NOMO-1 (cell line): ENCODE results near the gene DCLRE1A.
A peak's percentile ranks its signal among the peaks of the same experiment; 100 is the strongest.
"Not testable (repeated sequence)": the region's sequence is repeated elsewhere in the genome, so short reads cannot be mapped to it uniquely, and the experiment has no call there.

Experiments used
- DNase-seq, 2 experiments: peaks; one replicate each; lab custom pipeline; 2025; ENCODE audit not compliant: unreplicated experiment in 2 of 2; lab: John Stamatoyannopoulos, UW

The DCLRE1A gene

DNA sequence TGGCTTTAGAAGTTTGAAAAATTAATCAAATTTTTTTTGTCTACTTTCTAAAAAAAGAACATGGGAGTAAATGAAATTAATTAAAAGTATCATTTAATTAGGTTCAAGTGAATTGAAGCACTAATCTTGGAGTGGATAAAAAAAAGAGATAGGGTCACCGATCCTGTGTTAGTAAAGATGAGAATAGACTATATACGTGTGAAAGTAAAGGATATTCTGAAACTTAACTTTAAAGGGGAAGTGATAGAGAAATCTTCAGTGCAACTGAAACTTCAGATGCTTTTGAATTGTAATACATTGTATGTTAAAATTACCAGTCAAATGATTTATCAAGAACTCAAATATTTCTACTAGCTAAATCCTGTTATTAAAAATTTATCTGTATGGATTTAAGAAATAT, 5.4 kb upstream of the DCLRE1A start:
- DNase-seq, result peak in 1 of 2 experiments; percentile 60

GRCh38 chr10:113858541-113858940, 4.7 kb upstream of the DCLRE1A start:
- no peak for DNase-seq

- DNase-seq, result no peak
Measured at GRCh38 chr10:113857210-113857609, 3.3 kb upstream of the DCLRE1A start.

GRCh38 chr10:113856563-113856962, 2.7 kb upstream of the DCLRE1A start:
- no peak for DNase-seq

DNA sequence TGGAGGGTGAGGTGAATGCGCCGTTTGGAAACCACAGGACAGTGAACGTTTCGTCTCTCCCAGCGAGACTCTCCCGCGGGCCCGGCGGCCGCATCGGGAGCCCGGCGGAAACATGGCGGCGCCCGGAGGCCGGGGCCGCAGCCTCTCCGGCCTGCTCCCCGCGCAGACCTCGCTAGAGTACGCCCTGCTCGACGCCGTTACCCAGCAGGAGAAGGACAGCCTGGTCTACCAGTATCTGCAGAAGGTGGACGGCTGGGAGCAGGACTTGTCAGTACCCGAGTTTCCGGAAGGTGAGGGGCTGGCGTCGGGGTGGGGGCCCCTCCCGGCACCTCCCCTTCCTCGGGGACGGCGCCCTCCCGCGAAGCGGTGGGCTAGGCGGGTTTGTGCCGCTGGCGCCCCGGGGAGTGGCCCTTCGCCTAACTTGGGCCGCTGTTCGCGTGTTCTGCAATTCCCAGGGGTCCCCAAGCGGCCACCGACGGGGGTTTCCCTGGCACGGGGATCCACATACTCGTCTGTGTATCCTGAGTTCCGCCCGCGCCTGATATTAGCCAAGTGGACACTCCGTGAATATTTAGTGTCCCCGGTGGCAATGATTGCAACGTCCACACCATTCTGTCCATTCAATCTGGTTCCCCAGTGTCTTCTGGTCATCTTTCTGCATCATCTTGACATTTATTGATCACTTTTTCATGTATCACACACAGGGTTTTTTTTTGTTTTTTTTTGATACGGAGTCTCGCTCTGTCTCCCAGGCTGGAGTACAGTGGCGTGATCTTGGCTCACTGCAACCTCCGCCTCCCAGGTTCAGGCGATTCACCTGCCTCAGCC, 1.1 kb upstream of the DCLRE1A start:
- peak; percentile 52 to 57 for DNase-seq

- peak in 1 of 2 experiments; percentile 35 for DNase-seq
Measured at GRCh38 chr10:113853578-113854012, 287 bp downstream of the DCLRE1A start.

DNA sequence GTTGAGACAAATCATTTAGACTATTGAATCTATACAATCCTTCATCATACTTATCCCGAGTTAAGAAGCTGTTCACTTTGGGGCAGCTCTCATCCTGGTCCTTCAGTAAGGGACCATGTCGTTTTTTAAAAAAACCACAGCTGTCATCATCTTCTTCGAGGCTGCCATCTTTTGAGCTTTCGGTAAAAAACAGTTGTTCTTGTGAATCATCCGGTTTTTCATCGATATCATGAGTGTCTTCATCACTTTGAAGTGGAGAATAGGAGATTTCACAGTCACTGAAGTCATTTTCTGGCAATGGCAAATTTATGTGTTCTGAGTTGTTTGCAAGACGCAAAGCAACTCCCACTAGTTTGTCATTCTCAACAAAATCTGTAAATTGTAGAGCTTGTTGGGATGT, 3.9 kb downstream of the DCLRE1A start:
- no peak for DNase-seq

GRCh38 chr10:113849140-113849803, 4.6 kb downstream of the DCLRE1A start:
- no peak for DNase-seq

GRCh38 chr10:113846036-113846435, 7.8 kb downstream of the DCLRE1A start:
- DNase-seq, result no peak

DNA sequence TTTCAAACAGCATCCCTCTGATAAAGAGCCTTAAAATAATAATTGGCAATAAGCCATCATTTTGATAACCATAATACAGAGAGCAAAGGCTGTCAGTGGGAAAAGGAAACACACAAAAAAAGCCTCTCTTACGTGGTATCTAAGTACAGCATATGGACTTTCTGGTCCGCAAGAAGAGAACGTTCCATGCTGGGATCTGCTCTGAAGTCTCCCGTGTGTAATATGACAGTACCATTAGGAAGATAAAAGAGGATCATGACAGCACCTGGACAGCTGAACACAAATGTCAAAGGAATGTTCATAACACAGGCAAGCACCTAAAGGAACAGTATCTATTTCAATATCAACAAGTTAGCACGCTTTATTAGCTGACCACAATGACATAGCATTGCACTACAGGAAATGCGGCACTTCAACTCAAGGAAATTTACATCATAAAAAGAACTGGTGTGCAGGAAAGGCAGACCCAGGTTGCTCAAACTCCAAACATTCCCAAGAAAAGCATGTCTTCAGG, 9.9 kb downstream of the DCLRE1A start:
- DNase-seq, result peak in 1 of 2 experiments; percentile 46

- DNase-seq, result no peak
Measured at GRCh38 chr10:113842171-113842570, 11.7 kb downstream of the DCLRE1A start.

GRCh38 chr10:113828567-113828966, 25.3 kb downstream of the DCLRE1A start:
- DNase-seq, result not testable (repeated sequence)

DNA sequence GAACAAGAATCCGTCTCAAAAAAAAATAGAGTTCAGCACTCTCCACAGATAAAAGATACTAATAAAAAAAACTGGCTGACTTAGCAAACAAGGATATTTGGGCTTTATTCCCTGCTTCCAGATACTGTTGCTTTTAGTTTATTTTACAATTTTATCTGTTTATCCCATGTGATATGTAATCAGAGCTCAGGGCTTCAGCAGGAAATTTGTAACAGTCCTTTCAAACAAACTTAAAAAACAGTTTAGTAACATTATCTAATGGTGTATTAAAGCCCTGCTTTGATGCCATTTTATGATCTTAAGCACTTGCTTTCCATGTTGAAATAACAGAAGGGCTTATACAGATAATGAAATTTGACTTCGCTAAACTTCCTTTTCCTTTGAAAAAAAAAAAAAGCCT, 28.1 kb downstream of the DCLRE1A start:
- no peak for DNase-seq

- no peak for DNase-seq
Measured at GRCh38 chr10:113823389-113823788, 30.5 kb downstream of the DCLRE1A start.

DNA sequence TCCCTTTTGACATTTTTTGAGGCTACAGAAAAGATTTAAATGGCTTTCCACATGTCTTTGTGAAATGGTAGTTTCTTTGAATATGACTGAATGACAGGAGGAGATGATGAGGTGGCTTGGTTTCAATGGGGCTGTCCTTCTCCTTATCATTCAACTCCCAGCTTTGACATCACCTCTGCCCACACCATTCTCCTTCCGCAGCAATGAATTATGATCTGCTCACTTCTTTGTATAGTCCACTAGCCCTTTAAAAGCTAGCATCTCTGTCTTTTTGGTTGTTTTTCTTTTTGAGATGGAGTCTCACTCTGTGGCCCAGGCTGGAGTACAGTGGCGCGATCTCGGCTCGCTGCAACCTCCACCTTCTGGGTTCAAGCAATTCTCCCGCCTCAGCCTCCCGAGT, 31.7 kb downstream of the DCLRE1A start:
- no peak for DNase-seq

DNA sequence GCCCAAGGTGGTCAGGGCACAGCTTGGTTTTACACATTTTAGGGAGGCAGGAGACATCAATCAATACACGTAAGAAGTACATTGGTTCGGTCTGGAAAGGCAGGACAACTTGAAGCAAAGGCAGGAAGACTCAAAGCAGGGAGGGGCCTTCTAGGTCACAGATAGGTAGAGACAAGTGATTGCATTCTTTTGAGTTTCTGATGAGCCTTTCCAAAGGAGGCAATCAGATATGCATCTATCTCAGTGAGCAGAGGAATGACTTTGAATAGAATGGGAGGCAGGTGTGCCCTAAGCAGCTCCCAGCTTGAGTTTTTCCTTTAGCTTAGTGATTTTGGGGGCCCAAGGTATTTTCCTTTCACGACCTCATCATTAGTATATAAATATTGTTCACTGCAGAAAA, 32.6 kb downstream of the DCLRE1A start:
- DNase-seq, result not testable (repeated sequence)

DNA sequence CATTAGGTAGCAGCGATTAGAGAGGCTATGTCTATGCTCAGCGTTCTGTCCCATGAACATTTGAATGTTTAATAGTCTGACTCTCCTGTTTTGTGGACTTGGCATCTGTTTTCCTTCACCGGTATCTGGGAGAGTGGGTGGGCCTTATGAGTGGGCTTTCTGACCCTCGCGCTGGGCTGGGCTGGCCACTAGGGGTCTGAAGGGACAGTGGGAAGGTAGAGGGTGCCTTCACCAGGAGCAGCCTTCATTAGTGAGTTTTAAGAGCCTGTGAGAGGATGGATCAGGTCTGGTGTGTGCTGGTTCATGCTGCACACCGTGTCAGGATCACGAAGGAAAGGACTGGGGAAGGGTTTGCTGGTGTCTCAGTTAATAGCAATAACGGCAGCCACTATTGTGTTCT, 33.4 kb downstream of the DCLRE1A start:
- no peak for DNase-seq

DNA sequence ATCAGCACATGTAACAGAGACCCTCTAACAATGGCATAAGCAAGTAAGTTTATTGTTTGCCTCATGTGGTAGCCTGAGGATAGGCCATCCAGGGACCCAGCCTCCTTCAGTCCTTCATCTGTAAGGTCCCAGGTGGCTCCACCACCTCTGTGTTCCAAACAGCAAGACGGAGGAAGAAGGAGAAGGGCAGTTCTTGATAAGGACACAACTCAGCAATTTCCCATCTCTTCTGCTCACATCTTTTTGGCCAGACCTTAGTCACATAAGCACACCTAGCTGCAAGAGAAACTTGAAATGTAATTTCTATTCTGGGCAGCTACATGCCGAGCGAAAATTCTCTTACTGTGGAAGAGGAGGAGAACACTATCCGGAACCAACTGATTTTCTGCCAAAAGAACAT, 33.9 kb downstream of the DCLRE1A start:
- no peak for DNase-seq

DNA sequence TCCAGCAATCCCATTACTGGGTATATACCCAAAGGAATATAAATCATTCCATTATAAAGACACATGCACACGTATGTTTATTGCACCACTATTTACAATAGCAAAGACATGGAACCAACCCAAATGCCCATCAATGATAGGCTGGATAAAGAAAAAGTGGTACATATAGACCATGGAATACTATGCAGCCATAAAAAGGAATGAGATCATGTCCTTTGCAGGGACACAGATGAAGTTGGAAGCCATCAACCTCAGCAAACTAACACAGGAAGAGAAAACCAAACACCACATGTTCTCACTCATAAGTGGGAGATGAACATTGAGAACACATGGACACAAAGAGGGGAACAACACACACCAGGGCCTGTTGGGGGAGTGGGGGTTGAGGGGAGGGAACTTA, 39.2 kb downstream of the DCLRE1A start:
- not testable (repeated sequence) for DNase-seq

DNA sequence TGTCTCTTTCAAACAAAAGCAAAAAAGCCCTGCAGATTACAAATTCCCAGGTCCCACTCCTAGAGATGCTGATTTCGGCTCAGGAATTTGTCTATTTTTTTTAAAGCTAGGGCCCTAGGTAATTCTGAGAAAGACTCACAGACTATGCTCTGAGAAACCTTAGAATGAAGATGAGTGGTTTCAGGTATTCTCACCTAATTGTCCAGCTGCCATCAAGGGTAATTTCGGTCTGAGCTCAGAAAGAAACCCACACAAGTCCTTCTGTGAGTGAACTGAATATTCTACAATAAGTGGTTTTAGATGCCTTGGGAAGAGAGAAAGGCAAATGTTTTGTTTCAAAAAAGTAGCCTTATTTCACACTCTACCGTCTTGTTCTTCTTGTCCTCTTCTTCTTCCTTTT, 45.7 kb downstream of the DCLRE1A start:
- DNase-seq, result no peak

DNA sequence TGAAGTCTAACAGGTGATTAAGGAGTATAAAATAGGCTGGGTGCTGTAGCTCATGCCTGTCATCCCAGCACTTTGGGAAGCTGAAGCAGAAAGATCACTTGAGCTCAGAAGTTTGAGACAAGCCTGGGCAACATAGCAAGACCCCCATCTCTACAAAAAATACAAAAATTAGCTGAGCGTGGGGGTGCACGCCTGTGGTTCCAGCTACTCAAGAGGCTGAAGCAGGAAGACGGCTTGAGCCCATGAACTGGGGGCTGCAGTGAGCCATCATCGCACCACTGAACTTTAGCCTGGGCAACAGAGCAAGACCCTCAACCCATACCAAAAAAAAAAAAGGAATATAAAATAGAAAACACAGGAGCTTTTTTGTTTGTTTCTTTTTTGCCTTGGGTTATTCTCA, 47.4 kb downstream of the DCLRE1A start:
- no peak for DNase-seq

- peak in 1 of 2 experiments; percentile 45 for DNase-seq
Measured at GRCh38 chr10:113802997-113803396, 50.9 kb downstream of the DCLRE1A start.
